ENCODE data around the gene DHRSX. TPM values are rescaled to one million over a fixed set of nuclear protein-coding genes. Genes with fewer than 3 reads are reported as not detected.
A peak's percentile ranks its signal among the peaks of the same experiment; 100 is the strongest.

DHRSX gene
- total RNA-seq, 1 donor from 2014 or later = 25.1 TPM

GRCh38 chrX:2185341-2186082, 315.3 kb downstream of the DHRSX start:
- H3K4me3 Mint-ChIP-seq = no peak overlapping the region
- peaks cover 20% of the 10 kb centered on the region for H3K4me1 Mint-ChIP-seq
- peaks cover 9% of the 10 kb centered on the region for H3K36me3 Mint-ChIP-seq (ENCODE audit: low read depth)
- TF ChIP-seq, protein P1, sequence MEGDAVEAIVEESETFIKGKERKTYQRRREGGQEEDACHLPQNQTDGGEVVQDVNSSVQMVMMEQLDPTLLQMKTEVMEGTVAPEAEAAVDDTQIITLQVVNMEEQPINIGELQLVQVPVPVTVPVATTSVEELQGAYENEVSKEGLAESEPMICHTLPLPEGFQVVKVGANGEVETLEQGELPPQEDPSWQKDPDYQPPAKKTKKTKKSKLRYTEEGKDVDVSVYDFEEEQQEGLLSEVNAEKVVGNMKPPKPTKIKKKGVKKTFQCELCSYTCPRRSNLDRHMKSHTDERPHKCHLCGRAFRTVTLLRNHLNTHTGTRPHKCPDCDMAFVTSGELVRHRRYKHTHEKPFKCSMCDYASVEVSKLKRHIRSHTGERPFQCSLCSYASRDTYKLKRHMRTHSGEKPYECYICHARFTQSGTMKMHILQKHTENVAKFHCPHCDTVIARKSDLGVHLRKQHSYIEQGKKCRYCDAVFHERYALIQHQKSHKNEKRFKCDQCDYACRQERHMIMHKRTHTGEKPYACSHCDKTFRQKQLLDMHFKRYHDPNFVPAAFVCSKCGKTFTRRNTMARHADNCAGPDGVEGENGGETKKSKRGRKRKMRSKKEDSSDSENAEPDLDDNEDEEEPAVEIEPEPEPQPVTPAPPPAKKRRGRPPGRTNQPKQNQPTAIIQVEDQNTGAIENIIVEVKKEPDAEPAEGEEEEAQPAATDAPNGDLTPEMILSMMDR (conservative IDR thresholded peaks at IDR 0.05) = no peak
- H3K27ac Mint-ChIP-seq (ENCODE audit: unreplicated experiment) = no peak overlapping the region
- H3K9me3 Mint-ChIP-seq = no peaks in the 10 kb centered on the region
- no peak for DNase-seq (ENCODE audit: low read depth, low spot score)
- peaks cover 5% of the 10 kb centered on the region for H3K27me3 Mint-ChIP-seq (ENCODE audit: low read depth)

GRCh38 chrX:2184089-2184488, 316.7 kb downstream of the DHRSX start:
- DNase-seq (ENCODE audit: low read depth, low spot score) = no peak
- peaks cover 5% of the 10 kb centered on the region for H3K27me3 Mint-ChIP-seq (ENCODE audit: low read depth)
- H3K9me3 Mint-ChIP-seq = no peaks in the 10 kb centered on the region
- H3K27ac Mint-ChIP-seq (ENCODE audit: unreplicated experiment) = no peak overlapping the region
- H3K4me3 Mint-ChIP-seq = no peak overlapping the region
- peaks cover 9% of the 10 kb centered on the region for H3K36me3 Mint-ChIP-seq (ENCODE audit: low read depth)
- TF ChIP-seq, protein P1 (conservative IDR thresholded peaks at IDR 0.05) = no peak
- peaks cover 20% of the 10 kb centered on the region for H3K4me1 Mint-ChIP-seq

DNA sequence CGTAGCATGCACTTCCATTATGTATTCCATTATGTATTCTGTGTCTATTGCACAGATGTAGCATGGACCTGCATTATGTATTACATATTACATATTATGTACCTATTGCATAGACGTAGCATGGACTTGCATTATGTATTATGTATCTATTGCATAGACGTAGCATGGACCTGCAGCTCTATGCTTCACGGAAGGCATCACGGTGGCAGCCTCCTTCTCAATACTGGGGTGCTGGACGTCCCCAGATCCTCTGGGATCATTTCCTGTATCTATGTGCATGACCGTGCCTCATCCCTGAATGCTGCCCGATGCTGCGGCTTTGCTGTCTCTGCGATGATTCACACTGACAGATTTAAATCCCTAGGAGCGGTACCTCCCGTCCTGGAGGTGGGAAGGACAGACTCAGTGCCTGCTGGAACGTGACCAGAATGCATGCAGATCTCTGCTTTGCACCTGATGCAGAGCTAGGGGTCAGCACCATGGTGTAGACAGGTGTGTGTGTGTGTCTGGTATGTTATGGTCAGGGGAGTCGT, 317.5 kb downstream of the DHRSX start:
- Mint-ChIP-seq H3K27ac (ENCODE audit: unreplicated experiment) (no peak overlapping the region), H3K36me3 (ENCODE audit: low read depth) (peaks cover 7% of the 10 kb centered on the region)
- DNase-seq (ENCODE audit: low read depth, low spot score) = no peak

DNA sequence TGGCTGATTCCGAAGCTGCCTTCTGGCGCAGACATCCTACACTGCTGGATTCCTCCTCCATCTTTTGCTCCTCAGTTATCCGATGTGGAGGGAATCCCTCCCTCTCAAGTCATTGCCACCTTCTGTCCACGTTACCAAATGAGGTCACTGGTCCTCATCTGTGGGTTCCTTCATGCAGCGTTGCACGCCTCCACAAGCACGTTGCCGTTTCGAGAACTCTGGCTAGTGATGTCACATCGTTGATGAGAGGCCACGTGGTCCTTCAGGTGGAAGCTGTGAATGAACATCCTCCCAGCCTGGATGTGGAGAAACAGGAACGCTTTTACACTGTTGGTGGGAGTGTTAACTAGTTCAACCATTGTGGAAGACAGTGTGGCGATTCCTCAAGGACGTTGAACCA, 323.2 kb downstream of the DHRSX start:
- Mint-ChIP-seq H3K36me3 (ENCODE audit: low read depth) (no peaks in the 10 kb centered on the region), H3K4me3 (no peak overlapping the region), H3K27ac (ENCODE audit: unreplicated experiment) (no peak overlapping the region), H3K9me3 (no peaks in the 10 kb centered on the region), H3K4me1 (peaks cover 7% of the 10 kb centered on the region), H3K27me3 (ENCODE audit: low read depth) (no peaks in the 10 kb centered on the region)
- DNase-seq (ENCODE audit: low read depth, low spot score) = no peak
- TF ChIP-seq, protein P1 (conservative IDR thresholded peaks at IDR 0.05) = no peak

More for the DNA sequence above, 317.5 kb downstream of the DHRSX start:
- H3K27me3 Mint-ChIP-seq (ENCODE audit: low read depth) = peaks cover under 1% of the 10 kb centered on the region
- peaks cover 14% of the 10 kb centered on the region for H3K4me1 Mint-ChIP-seq
- no peak overlapping the region for H3K4me3 Mint-ChIP-seq
- no peaks in the 10 kb centered on the region for H3K9me3 Mint-ChIP-seq
- TF ChIP-seq, protein P1 (conservative IDR thresholded peaks at IDR 0.05) = no peak

GRCh38 chrX:2176733-2177132, 324.0 kb downstream of the DHRSX start:
- Mint-ChIP-seq H3K27me3 (ENCODE audit: low read depth) (no peaks in the 10 kb centered on the region), H3K27ac (ENCODE audit: unreplicated experiment) (peak overlapping the region; percentile 29), H3K36me3 (ENCODE audit: low read depth) (no peaks in the 10 kb centered on the region), H3K9me3 (no peaks in the 10 kb centered on the region), H3K4me3 (no peak overlapping the region), H3K4me1 (peaks cover 4% of the 10 kb centered on the region)
- DNase-seq (ENCODE audit: low read depth, low spot score) = no peak
- TF ChIP-seq, protein P1 (conservative IDR thresholded peaks at IDR 0.05) = no peak

Data from neural crest cell (in vitro differentiated cells).